HG03457 (cell line): ENCODE data around the gene NHP2.

Experiments
- ATAC-seq: cut with Tn5 transposase; IDR thresholded peaks from one replicate; pipeline ENCODE4 v1.9.1; 2021; ENCODE audit warnings: moderate number of reproducible peaks; ENCODE audit not compliant: unreplicated experiment

Gene NHP2

GRCh38 chr5:178115136-178115813 is 38.4 kb downstream of the NHP2 start:
- no peak for ATAC-seq

GRCh38 chr5:178114325-178115135 is 39.2 kb downstream of the NHP2 start:
- no peak for ATAC-seq

- no peak for ATAC-seq
These were observed 39.8 kb downstream of the NHP2 start for GRCh38 chr5:178113841-178114324.

- ATAC-seq: peak; percentile 38
These were observed 40.4 kb downstream of the NHP2 start, which contains the start of gene N4BP3 for GRCh38 chr5:178113141-178113787. Gene N4BP3, plus strand, starts transcription at chr5:178113532. Its CDS starts 6,052 bp downstream, at chr5:178119584.

- no peak for ATAC-seq
These were observed 41.1 kb downstream of the NHP2 start for GRCh38 chr5:178112545-178112944.

- ATAC-seq: no peak
These were observed 41.8 kb downstream of the NHP2 start for GRCh38 chr5:178111925-178112324.

- ATAC-seq: no peak
These were observed 43.2 kb downstream of the NHP2 start for GRCh38 chr5:178110511-178110910.

- no peak for ATAC-seq
These were observed 44.7 kb downstream of the NHP2 start for GRCh38 chr5:178108966-178109365.

GRCh38 chr5:178108446-178108845 is 45.2 kb downstream of the NHP2 start:
- ATAC-seq: no peak

- ATAC-seq: no peak
These were observed 45.9 kb downstream of the NHP2 start for GRCh38 chr5:178107756-178108310.

GRCh38 chr5:178106556-178107239 is 47.0 kb downstream of the NHP2 start:
- no peak for ATAC-seq

- ATAC-seq: no peak
These were observed 47.6 kb downstream of the NHP2 start for GRCh38 chr5:178106086-178106485.

GRCh38 chr5:178104492-178104891 is 49.2 kb downstream of the NHP2 start:
- ATAC-seq: no peak

- ATAC-seq: no peak
These were observed 50.1 kb downstream of the NHP2 start for GRCh38 chr5:178103612-178104011.
